H1 (cell line): Measurements from ENCODE around the gene HTR1D. TPM values are rescaled to one million over a fixed set of nuclear protein-coding genes. Genes with fewer than 3 reads are reported as not detected.

Experiments
- CTCF ChIA-PET: fragments of 300-600 bp; sonication (Branson Sonifier 250); formaldehyde crosslinking; loops from one replicate; lab custom pipeline; 2021; ENCODE audit not compliant: partially characterized antibody; lab: Charles Lee
- POLR2A ChIA-PET: fragments of 300-600 bp; sonication (Branson Sonifier 250); formaldehyde crosslinking; loops from one replicate; lab custom pipeline; 2021; ENCODE audit warnings: inconsistent platforms; ENCODE audit not compliant: partially characterized antibody; lab: Charles Lee
- DNase-seq, 2 experiments: peaks; one replicate each; pipeline versions ENCODE4 v3.0.0 to v3.0.0-alpha.2; 2010 to 2022; ENCODE audit warnings: low spot score in 2 of 2, low read depth in 1 of 2, mixed read lengths in 1 of 2
- FAIRE-seq: peaks from 2 replicates; lab custom pipeline; 2011; peaks lifted over from hg19 to GRCh38; lab: Jason Lieb, UNC
- H2AFZ ChIP-seq: 2 replicates; pipeline ENCODE4 v1.8.1; 2012; ENCODE audit warnings: low read length, inconsistent platforms
- H2AK5ac ChIP-seq: 2 replicates; pipeline ENCODE4 v1.6.1; 2013; ENCODE audit warnings: low read depth, low read length
- H2BK120ac ChIP-seq: replicated peaks from 2 replicates; pipeline ENCODE3; 2013; ENCODE audit warnings: low read depth, low read length, inconsistent platforms
- H2BK12ac ChIP-seq: 2 replicates; pipeline ENCODE4 v1.6.1; 2013; ENCODE audit warnings: low read depth, low read length
- H2BK15ac ChIP-seq: 2 replicates; pipeline ENCODE4 v1.6.1; 2013; ENCODE audit warnings: low read length
- H2BK20ac ChIP-seq: 2 replicates; pipeline ENCODE4 v1.6.1; 2013; ENCODE audit warnings: low read length
- H2BK5ac ChIP-seq: 2 replicates; pipeline ENCODE4 v1.6.1; 2013; ENCODE audit warnings: low read depth, low read length
- H3K14ac ChIP-seq: 2 replicates; pipeline ENCODE4 v1.6.1; 2013; ENCODE audit warnings: inconsistent platforms; ENCODE audit not compliant: insufficient read length
- H3K18ac ChIP-seq: 2 replicates; pipeline ENCODE4 v1.6.1; 2013; ENCODE audit warnings: low read length; ENCODE audit errors: extremely low read depth
- H3K23ac ChIP-seq: 2 replicates; pipeline ENCODE4 v1.6.1; 2013; ENCODE audit warnings: inconsistent platforms; ENCODE audit not compliant: insufficient read length
- H3K23me2 ChIP-seq: 2 replicates; pipeline ENCODE4 v1.6.1; 2013; ENCODE audit warnings: low read depth, low read length
- H3K27ac ChIP-seq: 2 replicates; pipeline ENCODE4 v1.6.1; 2011; ENCODE audit warnings: low read depth, low read length, inconsistent platforms
- H3K27me3 ChIP-seq, 4 experiments: replicated peaks in 1 of 4; 1 replicate in 1 of 4; 2 replicates in 3 of 4; pipeline versions ENCODE4 v1.6.1 to v1.8.1; 2011 to 2013; ENCODE audit warnings: low read length in 3 of 4, mild to moderate bottlenecking in 3 of 4, inconsistent platforms in 2 of 4, mixed read lengths in 2 of 4, moderate library complexity in 1 of 4; ENCODE audit not compliant: control insufficient read depth in 3 of 4, insufficient read depth in 3 of 4; ENCODE audit errors: extremely low read depth in 1 of 4
- H3K36me3 ChIP-seq, 4 experiments: 2 replicates each; pipeline versions ENCODE4 v1.6.1 to v1.8.1; 2011 to 2013; ENCODE audit warnings: mild to moderate bottlenecking in 4 of 4, low read length in 3 of 4, moderate library complexity in 2 of 4, control low read depth in 1 of 4, inconsistent platforms in 1 of 4; ENCODE audit not compliant: insufficient read depth in 4 of 4, control insufficient read depth in 2 of 4
- H3K4ac ChIP-seq: replicated peaks from 2 replicates; pipeline ENCODE3; 2013; ENCODE audit warnings: low read length, low read depth, mixed read lengths, inconsistent platforms; ENCODE audit not compliant: insufficient read length
- H3K4me1 ChIP-seq, 4 experiments: replicated peaks in 1 of 4; 1 replicate in 1 of 4; 2 replicates in 3 of 4; pipeline versions ENCODE4 v1.6.1 to v1.8.1; 2011 to 2013; ENCODE audit warnings: low read length in 3 of 4, inconsistent platforms in 2 of 4, mixed read lengths in 1 of 4; ENCODE audit not compliant: insufficient read depth in 4 of 4, control insufficient read depth in 3 of 4
- H3K4me2 ChIP-seq, 2 experiments: 2 replicates each; pipeline versions ENCODE4 v1.6.1 to v1.8.1; 2011 to 2013; ENCODE audit warnings: low read depth in 2 of 2, low read length in 2 of 2, control low read depth in 1 of 2, inconsistent platforms in 1 of 2, mild to moderate bottlenecking in 1 of 2; ENCODE audit not compliant: insufficient read depth in 1 of 2
- H3K4me3 ChIP-seq, 4 experiments: fragments of 200-600, 300-600 bp in 1 of 4; sonication (generic), shearing (Covaris generic), sonication (Bioruptor Twin) in 1 of 4; 2 replicates each; pipeline versions ENCODE4 v1.5.1 to v1.8.1; 2011 to 2016; ENCODE audit warnings: low read length in 4 of 4, low read depth in 3 of 4, control low read depth in 2 of 4, inconsistent platforms in 2 of 4, mild to moderate bottlenecking in 2 of 4, mixed read lengths in 1 of 4, moderate library complexity in 1 of 4; ENCODE audit not compliant: insufficient read depth in 2 of 4; ENCODE audit errors: extremely low read depth in 1 of 4
- H3K56ac ChIP-seq: replicated peaks from 2 replicates; pipeline ENCODE3; 2013; ENCODE audit warnings: low read depth, mild to moderate bottlenecking, mixed read lengths, low read length, inconsistent platforms; ENCODE audit not compliant: insufficient read length
- H3K79me1 ChIP-seq: 2 replicates; pipeline ENCODE4 v1.6.1; 2013; ENCODE audit warnings: low read depth, low read length, control low read depth
- H3K79me2 ChIP-seq, 2 experiments: 2 replicates each; pipeline versions ENCODE4 v1.6.1 to v1.8.1; 2012 to 2013; ENCODE audit warnings: low read length in 2 of 2, mild to moderate bottlenecking in 2 of 2, inconsistent platforms in 1 of 2; ENCODE audit not compliant: insufficient read depth in 2 of 2, control insufficient read depth in 1 of 2
- H3K9ac ChIP-seq, 4 experiments: replicated peaks in 1 of 4; 1 replicate in 1 of 4; 2 replicates in 3 of 4; pipeline versions ENCODE4 v1.6.1 to v1.8.1; 2011 to 2013; ENCODE audit warnings: low read depth in 3 of 4, low read length in 3 of 4, control low read depth in 2 of 4, mild to moderate bottlenecking in 2 of 4, moderate library complexity in 2 of 4, inconsistent platforms in 1 of 4; ENCODE audit errors: extremely low read depth in 1 of 4
- H3K9me3 ChIP-seq, 2 experiments: 2 replicates each; pipeline versions ENCODE4 v1.6.1 to v1.8.1; 2012 to 2013; ENCODE audit warnings: mild to moderate bottlenecking in 2 of 2, moderate library complexity in 2 of 2, control low read depth in 1 of 2, inconsistent platforms in 1 of 2, low read depth in 1 of 2, low read length in 1 of 2, mixed read lengths in 1 of 2; ENCODE audit not compliant: insufficient read depth in 2 of 2
- H4K20me1 ChIP-seq, 2 experiments: replicated peaks in 1 of 2; 2 replicates each; pipeline versions ENCODE3 to v1.8.1; 2011 to 2013; ENCODE audit warnings: inconsistent platforms in 2 of 2, low read length in 2 of 2, mild to moderate bottlenecking in 1 of 2; ENCODE audit not compliant: insufficient read depth in 2 of 2, control insufficient read depth in 1 of 2
- H4K5ac ChIP-seq: 2 replicates; pipeline ENCODE4 v1.6.1; 2013; ENCODE audit warnings: low read length, low read depth, mixed read lengths, inconsistent platforms; ENCODE audit not compliant: insufficient read length
- H4K8ac ChIP-seq: 2 replicates; pipeline ENCODE4 v1.8.0; 2013; ENCODE audit warnings: mild to moderate bottlenecking, moderate library complexity, low read length, inconsistent platforms; ENCODE audit not compliant: insufficient read depth; ENCODE audit errors: extremely low read depth
- H4K91ac ChIP-seq: replicated peaks from 2 replicates; pipeline ENCODE3; 2013; ENCODE audit warnings: low read length, mixed read lengths, inconsistent platforms; ENCODE audit not compliant: insufficient read length
- SIN3A ChIP-seq, 2 experiments: IDR thresholded peaks in 1 of 2; conservative IDR thresholded peaks in 1 of 2; 2 replicates each; pipeline ENCODE4 v1.6.1; 2011 to 2012; ENCODE audit warnings: low read length in 2 of 2, improper control_type of control experiment in 1 of 2, low read depth in 1 of 2, mild to moderate bottlenecking in 1 of 2
- WGBS, 2 experiments: shearing (Covaris generic) in 1 of 2; methylation state at CpG; one replicate each; pipeline versions ENCODE4 v1.1.6 to v1.1.7; 2013 to 2015; ENCODE audit warnings: low lambda C conversion rate in 2 of 2, mixed read lengths in 2 of 2, inconsistent platforms in 1 of 2, low coverage in 1 of 2, missing lambda C conversion rate in 1 of 2; ENCODE audit not compliant: insufficient replicate concordance in 2 of 2, insufficient coverage in 1 of 2, insufficient read length in 1 of 2; ENCODE audit errors: extremely low coverage in 1 of 2, missing lambda C conversion rate in 1 of 2; 5-methylcytosine and 5-hydroxymethylcytosine counted together
- polyA plus RNA-seq, 7 experiments: library from polyadenylated mRNA; depleted of rRNA in 3 of 7; stranded (reverse) in 5 of 7; unstranded in 2 of 7; fragments of >200 nt in 5 of 7; fragments of 200-250 nt in 2 of 7; gene quantifications; 1 replicate in 5 of 7; 2 replicates in 1 of 7; 4 replicates in 1 of 7; pipeline versions ENCODE4 v1.2.1 to v1.2.3, GENCODE V29; 2011 to 2013; ENCODE audit warnings: missing spikeins in 2 of 7, mixed read lengths in 2 of 7
- total RNA-seq: library from RNA; stranded (reverse); fragmentation: NEBNext Ultra II Directional; extraction: Animal tissue kit (Norgen Biotek cat#: 25700); gene quantifications from 2 replicates; pipeline ENCODE4 v1.2.1, GENCODE V29; 2021

The HTR1D gene
- total and polyA plus RNA-seq, 2 of the 8 experiments (the other 6 are each of a cell fraction or from before 2014, with no cell fraction given), result 8.8 to 11.5 TPM

GRCh38 chr1:23167353-23168078, 49.8 kb downstream of the HTR1D start:
- CTCF ChIA-PET, result interaction anchor here (0.6 to 27.4 kb wide), 6 partner anchors 8 to 77 kb away, joined by 3 to 705 read pairs (median 3); no protein-coding TSS in a partner anchor
- peak overlapping the region; percentile 70 for H3K56ac ChIP-seq
- 0 out of 4 replicates have a peak, but pooled peaks of 1 of the 2 experiments have one; percentile 12 for TF ChIP-seq SIN3A (conservative IDR thresholded peaks at IDR 0.05 in 1 of 2, IDR thresholded peaks at IDR 0.05 in 1 of 2; ENCODE audit: low read depth in 1 of 2, low read length in 2 of 2)

More at GRCh38 chr1:23167353-23168078, 49.8 kb downstream of the HTR1D start:
- Histone ChIP-seq H3K23me2 (peaks cover 4% of the 10 kb centered on the region), H2BK120ac (no peak overlapping the region), H3K4me2 (peak overlapping the region; percentile 74 to 75), H3K27ac (peak overlapping the region; percentile 25), H3K9ac (peak overlapping the region; percentile 65 to 84 (median 77)), H2AK5ac (no peak overlapping the region), H3K9me3 (no peaks in the 10 kb centered on the region), H3K23ac (no peak overlapping the region), H3K14ac (no peak overlapping the region), H4K91ac (no peak overlapping the region), H3K4me3 (peak overlapping the region; percentile 70 to 95 (median 83)), H4K8ac (peak overlapping the region; percentile 75), H3K4ac (peak overlapping the region; percentile 71), H2BK20ac (no peak overlapping the region), H3K79me1 (no peaks in the 10 kb centered on the region; the same call in 1 of the 2 replicates), H4K5ac (peak overlapping the region; percentile 68), H2BK5ac (peak overlapping the region; percentile 11; the same call in 1 of the 2 replicates), H4K20me1 (peaks cover 12 to 19% of the 10 kb centered on the region in 2 experiments), H3K4me1 (peaks cover 0 to 8% (median 3%) of the 10 kb centered on the region in 4 experiments; a peak in 4 of 7 replicates), H2BK15ac (no peak overlapping the region), H3K27me3 (no peaks in the 10 kb centered on the region), H3K18ac (no peak overlapping the region; the same call in none of the 2 replicates), H3K36me3 (no peaks in the 10 kb centered on the region), H3K79me2 (peaks cover 19 to 49% of the 10 kb centered on the region in 2 experiments), H2AFZ (no peak overlapping the region), H2BK12ac (no peak overlapping the region)
- DNase-seq, result peak in 1 of 2 experiments; percentile 76
- no peak for FAIRE-seq
- 1% methylated on average over 22 of the region's 45 CpGs; no CpG with 5 or more reads in 1 of the 2 experiments for WGBS, 2 experiments
- POLR2A ChIA-PET, result interaction anchor here (0.7 to 4.7 kb wide), 22 partner anchors 9 to 318 kb away, joined by 3 to 37 read pairs (median 3); partner anchors contain the start of gene ASAP3
